ENCODE measurements around the gene KCTD5.

KCTD5 gene

DNA sequence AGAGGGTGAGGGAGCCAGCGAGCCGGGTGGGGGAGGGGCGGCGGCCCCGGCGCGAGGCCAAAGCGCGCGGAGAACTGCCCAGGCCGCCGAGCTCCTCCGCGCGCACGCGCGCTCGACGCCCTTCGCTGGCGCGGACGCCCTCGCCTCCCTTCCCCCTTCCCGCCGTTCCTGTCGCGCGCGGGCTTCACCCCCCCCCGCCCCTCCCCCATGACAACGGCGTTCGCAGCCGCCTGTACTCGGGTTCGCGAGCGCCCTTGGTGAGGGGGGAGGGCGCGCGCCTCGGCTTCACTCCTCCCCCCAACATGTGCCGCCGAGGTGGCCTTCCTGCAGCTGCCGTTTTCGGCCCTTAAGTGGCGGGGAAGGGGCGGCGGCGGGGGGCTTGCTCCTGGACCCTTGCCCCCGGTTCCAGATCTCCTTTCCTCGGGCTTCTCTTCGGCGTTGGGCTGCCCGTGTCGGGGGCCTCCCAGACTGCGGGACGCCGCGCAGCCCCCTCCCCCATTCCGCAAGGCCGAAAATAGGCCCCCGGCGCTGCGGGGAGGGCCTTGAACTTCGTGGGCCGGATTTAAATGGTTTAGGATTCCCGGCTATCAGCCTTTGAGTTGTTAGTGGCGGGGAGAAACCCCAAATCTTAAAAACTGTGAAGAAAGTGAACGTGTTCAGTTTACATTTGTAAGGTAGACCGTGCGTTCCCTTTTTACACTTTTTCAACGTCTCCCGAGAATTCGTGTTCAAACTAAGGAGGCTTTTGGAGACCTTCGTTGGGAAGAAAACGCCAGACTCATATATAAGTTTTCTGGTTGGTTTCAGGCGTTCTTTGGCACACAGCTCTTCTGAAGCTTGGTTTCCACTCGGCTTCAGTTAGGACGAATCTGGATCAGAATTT lies 70.8 kb downstream of the KCTD5 start (continued):
- TF ChIP-seq, protein P1, sequence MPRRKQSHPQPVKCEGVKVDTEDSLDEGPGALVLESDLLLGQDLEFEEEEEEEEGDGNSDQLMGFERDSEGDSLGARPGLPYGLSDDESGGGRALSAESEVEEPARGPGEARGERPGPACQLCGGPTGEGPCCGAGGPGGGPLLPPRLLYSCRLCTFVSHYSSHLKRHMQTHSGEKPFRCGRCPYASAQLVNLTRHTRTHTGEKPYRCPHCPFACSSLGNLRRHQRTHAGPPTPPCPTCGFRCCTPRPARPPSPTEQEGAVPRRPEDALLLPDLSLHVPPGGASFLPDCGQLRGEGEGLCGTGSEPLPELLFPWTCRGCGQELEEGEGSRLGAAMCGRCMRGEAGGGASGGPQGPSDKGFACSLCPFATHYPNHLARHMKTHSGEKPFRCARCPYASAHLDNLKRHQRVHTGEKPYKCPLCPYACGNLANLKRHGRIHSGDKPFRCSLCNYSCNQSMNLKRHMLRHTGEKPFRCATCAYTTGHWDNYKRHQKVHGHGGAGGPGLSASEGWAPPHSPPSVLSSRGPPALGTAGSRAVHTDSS (tag by site-specific recombination; IDR thresholded peaks at IDR 0.05): no peak
- TF ChIP-seq ZNF501 (tag by site-specific recombination; IDR thresholded peaks at IDR 0.05): 0 out of 2 replicates have a peak, but pooled peaks have one; percentile 25
- TF ChIP-seq ZNF416 (tag by site-specific recombination; IDR thresholded peaks at IDR 0.05): no peak
- peak; percentile 36 for TF ChIP-seq ZNF341 (tag by site-specific recombination; IDR thresholded peaks at IDR 0.05; ENCODE audit: low read depth)
- TF ChIP-seq, protein P2, sequence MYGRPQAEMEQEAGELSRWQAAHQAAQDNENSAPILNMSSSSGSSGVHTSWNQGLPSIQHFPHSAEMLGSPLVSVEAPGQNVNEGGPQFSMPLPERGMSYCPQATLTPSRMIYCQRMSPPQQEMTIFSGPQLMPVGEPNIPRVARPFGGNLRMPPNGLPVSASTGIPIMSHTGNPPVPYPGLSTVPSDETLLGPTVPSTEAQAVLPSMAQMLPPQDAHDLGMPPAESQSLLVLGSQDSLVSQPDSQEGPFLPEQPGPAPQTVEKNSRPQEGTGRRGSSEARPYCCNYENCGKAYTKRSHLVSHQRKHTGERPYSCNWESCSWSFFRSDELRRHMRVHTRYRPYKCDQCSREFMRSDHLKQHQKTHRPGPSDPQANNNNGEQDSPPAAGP (tag by site-specific recombination; IDR thresholded peaks at IDR 0.05): peak; percentile 72; the same call in 1 of the 2 replicates
- no peak for TF ChIP-seq ZFP41 (tag by site-specific recombination; IDR thresholded peaks at IDR 0.05; ENCODE audit: borderline replicate concordance)
- TF ChIP-seq, protein P3, sequence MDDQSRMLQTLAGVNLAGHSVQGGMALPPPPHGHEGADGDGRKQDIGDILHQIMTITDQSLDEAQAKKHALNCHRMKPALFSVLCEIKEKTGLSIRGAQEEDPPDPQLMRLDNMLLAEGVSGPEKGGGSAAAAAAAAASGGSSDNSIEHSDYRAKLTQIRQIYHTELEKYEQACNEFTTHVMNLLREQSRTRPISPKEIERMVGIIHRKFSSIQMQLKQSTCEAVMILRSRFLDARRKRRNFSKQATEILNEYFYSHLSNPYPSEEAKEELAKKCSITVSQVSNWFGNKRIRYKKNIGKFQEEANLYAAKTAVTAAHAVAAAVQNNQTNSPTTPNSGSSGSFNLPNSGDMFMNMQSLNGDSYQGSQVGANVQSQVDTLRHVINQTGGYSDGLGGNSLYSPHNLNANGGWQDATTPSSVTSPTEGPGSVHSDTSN (CRISPR knock-in tag; IDR thresholded peaks at IDR 0.05): 0 out of 2 replicates have a peak, but pooled peaks have one; percentile 13
- TF ChIP-seq, protein P4, sequence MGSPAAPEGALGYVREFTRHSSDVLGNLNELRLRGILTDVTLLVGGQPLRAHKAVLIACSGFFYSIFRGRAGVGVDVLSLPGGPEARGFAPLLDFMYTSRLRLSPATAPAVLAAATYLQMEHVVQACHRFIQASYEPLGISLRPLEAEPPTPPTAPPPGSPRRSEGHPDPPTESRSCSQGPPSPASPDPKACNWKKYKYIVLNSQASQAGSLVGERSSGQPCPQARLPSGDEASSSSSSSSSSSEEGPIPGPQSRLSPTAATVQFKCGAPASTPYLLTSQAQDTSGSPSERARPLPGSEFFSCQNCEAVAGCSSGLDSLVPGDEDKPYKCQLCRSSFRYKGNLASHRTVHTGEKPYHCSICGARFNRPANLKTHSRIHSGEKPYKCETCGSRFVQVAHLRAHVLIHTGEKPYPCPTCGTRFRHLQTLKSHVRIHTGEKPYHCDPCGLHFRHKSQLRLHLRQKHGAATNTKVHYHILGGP (tag by site-specific recombination; IDR thresholded peaks at IDR 0.05): no peak
- TF ChIP-seq ZNF621 (tag by site-specific recombination; IDR thresholded peaks at IDR 0.05): no peak
- TF ChIP-seq ZNF202 (tag by site-specific recombination; IDR thresholded peaks at IDR 0.05; ENCODE audit: borderline replicate concordance): no peak
- TF ChIP-seq ZFP37 (tag by site-specific recombination; IDR thresholded peaks at IDR 0.05): peak; percentile 48; the same call in 1 of the 2 replicates
- TF ChIP-seq ZNF654 (tag by site-specific recombination; IDR thresholded peaks at IDR 0.05; ENCODE audit: low read depth): no peak
- TF ChIP-seq ZNF658 (tag by site-specific recombination; IDR thresholded peaks at IDR 0.05): no peak
- TF ChIP-seq, protein P5, sequence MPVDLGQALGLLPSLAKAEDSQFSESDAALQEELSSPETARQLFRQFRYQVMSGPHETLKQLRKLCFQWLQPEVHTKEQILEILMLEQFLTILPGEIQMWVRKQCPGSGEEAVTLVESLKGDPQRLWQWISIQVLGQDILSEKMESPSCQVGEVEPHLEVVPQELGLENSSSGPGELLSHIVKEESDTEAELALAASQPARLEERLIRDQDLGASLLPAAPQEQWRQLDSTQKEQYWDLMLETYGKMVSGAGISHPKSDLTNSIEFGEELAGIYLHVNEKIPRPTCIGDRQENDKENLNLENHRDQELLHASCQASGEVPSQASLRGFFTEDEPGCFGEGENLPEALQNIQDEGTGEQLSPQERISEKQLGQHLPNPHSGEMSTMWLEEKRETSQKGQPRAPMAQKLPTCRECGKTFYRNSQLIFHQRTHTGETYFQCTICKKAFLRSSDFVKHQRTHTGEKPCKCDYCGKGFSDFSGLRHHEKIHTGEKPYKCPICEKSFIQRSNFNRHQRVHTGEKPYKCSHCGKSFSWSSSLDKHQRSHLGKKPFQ (tag by site-specific recombination; IDR thresholded peaks at IDR 0.05): no peak
- TF ChIP-seq, protein P6, sequence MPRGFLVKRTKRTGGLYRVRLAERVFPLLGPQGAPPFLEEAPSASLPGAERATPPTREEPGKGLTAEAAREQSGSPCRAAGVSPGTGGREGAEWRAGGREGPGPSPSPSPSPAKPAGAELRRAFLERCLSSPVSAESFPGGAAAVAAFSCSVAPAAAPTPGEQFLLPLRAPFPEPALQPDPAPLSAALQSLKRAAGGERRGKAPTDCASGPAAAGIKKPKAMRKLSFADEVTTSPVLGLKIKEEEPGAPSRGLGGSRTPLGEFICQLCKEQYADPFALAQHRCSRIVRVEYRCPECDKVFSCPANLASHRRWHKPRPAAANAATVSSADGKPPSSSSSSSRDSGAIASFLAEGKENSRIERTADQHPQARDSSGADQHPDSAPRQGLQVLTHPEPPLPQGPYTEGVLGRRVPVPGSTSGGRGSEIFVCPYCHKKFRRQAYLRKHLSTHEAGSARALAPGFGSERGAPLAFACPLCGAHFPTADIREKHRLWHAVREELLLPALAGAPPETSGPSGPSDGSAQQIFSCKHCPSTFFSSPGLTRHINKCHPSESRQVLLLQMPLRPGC (tag by site-specific recombination; IDR thresholded peaks at IDR 0.05): peak; percentile 42; the same call in 1 of the 2 replicates
- TF ChIP-seq ZNF707 (tag by site-specific recombination; IDR thresholded peaks at IDR 0.05): no peak
- TF ChIP-seq, protein P7, sequence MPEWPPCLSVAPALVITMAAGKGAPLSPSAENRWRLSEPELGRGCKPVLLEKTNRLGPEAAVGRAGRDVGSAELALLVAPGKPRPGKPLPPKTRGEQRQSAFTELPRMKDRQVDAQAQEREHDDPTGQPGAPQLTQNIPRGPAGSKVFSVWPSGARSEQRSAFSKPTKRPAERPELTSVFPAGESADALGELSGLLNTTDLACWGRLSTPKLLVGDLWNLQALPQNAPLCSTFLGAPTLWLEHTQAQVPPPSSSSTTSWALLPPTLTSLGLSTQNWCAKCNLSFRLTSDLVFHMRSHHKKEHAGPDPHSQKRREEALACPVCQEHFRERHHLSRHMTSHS (tag by site-specific recombination; IDR thresholded peaks at IDR 0.05): no peak
- no peak for TF ChIP-seq ZNF133 (tag by site-specific recombination; IDR thresholded peaks at IDR 0.05)
- TF ChIP-seq ZBTB17 (tag by site-specific recombination; IDR thresholded peaks at IDR 0.05): no peak
- no peak for TF ChIP-seq RBAK (tag by site-specific recombination; IDR thresholded peaks at IDR 0.05)
- TF ChIP-seq PRDM1 (tag by site-specific recombination; IDR thresholded peaks at IDR 0.05): no peak
- TF ChIP-seq ZNF571 (tag by site-specific recombination; IDR thresholded peaks at IDR 0.05): no peak
- TF ChIP-seq ZNF114 (tag by site-specific recombination; IDR thresholded peaks at IDR 0.05): no peak
- TF ChIP-seq ZNF404 (tag by site-specific recombination; IDR thresholded peaks at IDR 0.05): no peak
- TF ChIP-seq, protein P8, sequence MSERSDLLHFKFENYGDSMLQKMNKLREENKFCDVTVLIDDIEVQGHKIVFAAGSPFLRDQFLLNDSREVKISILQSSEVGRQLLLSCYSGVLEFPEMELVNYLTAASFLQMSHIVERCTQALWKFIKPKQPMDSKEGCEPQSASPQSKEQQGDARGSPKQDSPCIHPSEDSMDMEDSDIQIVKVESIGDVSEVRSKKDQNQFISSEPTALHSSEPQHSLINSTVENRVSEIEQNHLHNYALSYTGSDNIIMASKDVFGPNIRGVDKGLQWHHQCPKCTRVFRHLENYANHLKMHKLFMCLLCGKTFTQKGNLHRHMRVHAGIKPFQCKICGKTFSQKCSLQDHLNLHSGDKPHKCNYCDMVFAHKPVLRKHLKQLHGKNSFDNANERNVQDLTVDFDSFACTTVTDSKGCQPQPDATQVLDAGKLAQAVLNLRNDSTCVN (tag by site-specific recombination; optimal IDR thresholded peaks at IDR 0.05): peak; percentile 65
- TF ChIP-seq ZBTB21 (tag by site-specific recombination; IDR thresholded peaks at IDR 0.05): no peak
